T47D (cell line): ENCODE data around the gene HIPK4.
"Not testable (repeated sequence)": the region's sequence is repeated elsewhere in the genome, so short reads cannot be mapped to it uniquely, and the experiment has no call there.

Experiments
- DNase-seq, 2 experiments: peaks; one replicate each; pipeline versions ENCODE4 v3.0.0 to v3.0.0-alpha.2; 2011 to 2012; ENCODE audit warnings: low read depth in 1 of 2, low spot score in 1 of 2
- JUND ChIP-seq: IDR thresholded peaks from 2 replicates; pipeline ENCODE4 v1.6.1; 2012; ENCODE audit warnings: low read depth
- in situ Hi-C: cut with HindIII; loops from 2 replicates; pipeline ENCODE4 v1.10.0; 2016; ENCODE audit warnings: low sequenced_read_pairs, low pct_unique_long_range_greater_than_20kb

Gene HIPK4

GRCh38 chr19:40344422-40344821 lies 45.6 kb downstream of the HIPK4 start:
- in situ Hi-C loops = no loop called here
- peak in 1 of 2 experiments; percentile 55 for DNase-seq
- no peak for TF ChIP-seq JUND

GRCh38 chr19:40342644-40343311 lies 47.2 kb downstream of the HIPK4 start:
- TF ChIP-seq JUND = no peak
- in situ Hi-C loops = no loop called here

GRCh38 chr19:40341601-40342482 lies 48.1 kb downstream of the HIPK4 start:
- in situ Hi-C loops = no loop called here
- DNase-seq = peak in 1 of 2 experiments; percentile 40
- TF ChIP-seq JUND = no peak

More at GRCh38 chr19:40342644-40343311, 47.2 kb downstream of the HIPK4 start:
- DNase-seq = no peak

GRCh38 chr19:40339018-40339728 lies 50.8 kb downstream of the HIPK4 start:
- no peak for DNase-seq
- TF ChIP-seq JUND = no peak
- in situ Hi-C loops = no loop called here

- in situ Hi-C loops = no loop called here
- no peak for TF ChIP-seq JUND
- DNase-seq = no peak
These were observed 52.4 kb downstream of the HIPK4 start for GRCh38 chr19:40337594-40337993.

- no peak for TF ChIP-seq JUND
- in situ Hi-C loops = no loop called here
- DNase-seq = no peak
These were observed 52.9 kb downstream of the HIPK4 start for GRCh38 chr19:40337107-40337506.

- no peak for DNase-seq
- TF ChIP-seq JUND = no peak
- in situ Hi-C loops = no loop called here
These were observed 53.4 kb downstream of the HIPK4 start for GRCh38 chr19:40336601-40336900.

GRCh38 chr19:40335855-40336600 lies 54.0 kb downstream of the HIPK4 start:
- in situ Hi-C loops = no loop called here
- DNase-seq = no peak
- TF ChIP-seq JUND = no peak

- in situ Hi-C loops = no loop called here
- no peak for DNase-seq
- TF ChIP-seq JUND = no peak
These were observed 54.9 kb downstream of the HIPK4 start for GRCh38 chr19:40335101-40335500.

- DNase-seq, in situ Hi-C loops: not testable (repeated sequence)
These were observed 56.9 kb downstream of the HIPK4 start for GRCh38 chr19:40333083-40333482.

GRCh38 chr19:40332669-40333068 lies 57.3 kb downstream of the HIPK4 start:
- TF ChIP-seq JUND = no peak
- no peak for DNase-seq
- in situ Hi-C loops = no loop called here

GRCh38 chr19:40331052-40331451 lies 58.9 kb downstream of the HIPK4 start:
- peak; percentile 25 to 69 for DNase-seq
- in situ Hi-C loops = no loop called here
- no peak for TF ChIP-seq JUND
